HCT116 (cell line): ENCODE measurements around the gene IL1RAPL1. TPM values are rescaled to one million over a fixed set of nuclear protein-coding genes. Genes with fewer than 3 reads are reported as not detected.

Experiments used
- ATAC-seq: fragments of 200-7000 bp; cut with Tn5 transposase; 2 replicates; pipeline ENCODE4 v1.9.1; 2020; ENCODE audit warnings: mild to moderate bottlenecking, moderate library complexity
- BruUV-seq: library from RNA; stranded (reverse); fragments of 400-500 nt; replicated peaks from 2 replicates; lab custom pipeline; 2021; lab: Mats Ljungman, UMichigan
- CTCF ChIA-PET: fragments of 300-600 bp; sonication (Branson Sonifier 250); formaldehyde crosslinking; loops from one replicate; lab custom pipeline; 2021; ENCODE audit warnings: antibody characterized with exemption; lab: Charles Lee
- POLR2A ChIA-PET: fragments of 300-600, 350-600 bp; sonication (Branson Sonifier 250); formaldehyde crosslinking; loops from one replicate; lab custom pipeline; 2021; ENCODE audit warnings: antibody characterized with exemption; lab: Charles Lee
- RAD21 ChIA-PET, 2 experiments: fragments of 300-600 bp; sonication (Branson Sonifier 250); formaldehyde crosslinking; loops; one replicate each; lab custom pipeline; 2023; ENCODE audit warnings: low total read pairs in 2 of 2; ENCODE audit not compliant: uncharacterized antibody in 2 of 2, unreplicated experiment in 2 of 2, low non-redundant PET in 1 of 2; lab: Charles Lee
- DNase-seq: peaks from one replicate; pipeline ENCODE4 v3.0.0-alpha.2; 2010; ENCODE audit warnings: low read depth, low spot score
- H2AFZ ChIP-seq: fragments of 200-600 bp; shearing (Covaris generic), sonication (generic); 2 replicates; pipeline ENCODE4 v1.6.1; 2017; ENCODE audit warnings: low read depth, mixed run types, mixed read lengths, antibody characterized with exemption, low read length; ENCODE audit not compliant: poor library complexity, severe bottlenecking
- H3K27ac ChIP-seq: 2 replicates; pipeline ENCODE4 v1.5.1; 2012; ENCODE audit warnings: low read depth, low read length
- H3K27me3 ChIP-seq: fragments of 200-600 bp; sonication (generic); 2 replicates; pipeline ENCODE4 v1.6.1; 2016; ENCODE audit warnings: mixed run types, low read length, mixed read lengths; ENCODE audit not compliant: insufficient read depth
- H3K36me3 ChIP-seq, 2 experiments: fragments of 200-500 bp in 1 of 2; fragments of 200-600 bp in 1 of 2; sonication (Bioruptor generic) in 1 of 2; sonication (generic) in 1 of 2; 2 replicates each; pipeline versions ENCODE4 v1.5.1 to v1.6.1; 2014 to 2016; ENCODE audit warnings: low read length in 2 of 2, inconsistent platforms in 1 of 2, mixed read lengths in 1 of 2, mixed run types in 1 of 2; ENCODE audit not compliant: insufficient read depth in 2 of 2, control insufficient read depth in 1 of 2
- H3K4me1 ChIP-seq, 2 experiments: fragments of 200-600 bp in 1 of 2; sonication (generic) in 1 of 2; 2 replicates each; pipeline versions ENCODE4 v1.5.1 to v1.6.1; 2012 to 2017; ENCODE audit warnings: low read length in 2 of 2, inconsistent platforms in 1 of 2, mild to moderate bottlenecking in 1 of 2, mixed read lengths in 1 of 2, mixed run types in 1 of 2, moderate library complexity in 1 of 2; ENCODE audit not compliant: insufficient read depth in 2 of 2, control insufficient read depth in 1 of 2
- H3K4me2 ChIP-seq: fragments of 200-600 bp; sonication (generic); 2 replicates; pipeline ENCODE4 v1.6.1; 2017; ENCODE audit warnings: mixed run types, low read length, mixed read lengths
- H3K4me3 ChIP-seq, 2 experiments: fragments of 200-600 bp in 1 of 2; sonication (generic) in 1 of 2; replicated peaks in 1 of 2; 2 replicates each; pipeline ENCODE4 v1.5.1; 2011 to 2016; ENCODE audit warnings: low read length in 2 of 2, control low read depth in 1 of 2, low read depth in 1 of 2, mild to moderate bottlenecking in 1 of 2, mixed read lengths in 1 of 2, mixed run types in 1 of 2
- H3K79me2 ChIP-seq: fragments of 200-600 bp; sonication (generic); 2 replicates; pipeline ENCODE4 v1.6.1; 2017; ENCODE audit warnings: mild to moderate bottlenecking, mixed run types, low read length, moderate library complexity, mixed read lengths; ENCODE audit not compliant: insufficient read depth
- H3K9ac ChIP-seq: fragments of 200-600 bp; sonication (generic); 2 replicates; pipeline ENCODE4 v1.6.1; 2016; ENCODE audit warnings: low read length, mixed read lengths
- H3K9me2 ChIP-seq: fragments of 200-600 bp; sonication (generic), shearing (Covaris generic); 2 replicates; pipeline ENCODE4 v1.6.1; 2017; ENCODE audit warnings: mixed run types, mild to moderate bottlenecking, moderate library complexity; ENCODE audit not compliant: insufficient read depth
- H3K9me3 ChIP-seq, 2 experiments: fragments of 200-500 bp in 1 of 2; fragments of 200-600 bp in 1 of 2; sonication (Bioruptor generic) in 1 of 2; sonication (generic) in 1 of 2; 2 replicates each; pipeline ENCODE4 v1.6.1; 2014 to 2017; ENCODE audit warnings: low read length in 2 of 2, mixed read lengths in 2 of 2, inconsistent platforms in 1 of 2, low read depth in 1 of 2, mild to moderate bottlenecking in 1 of 2, mixed run types in 1 of 2, moderate library complexity in 1 of 2; ENCODE audit not compliant: control insufficient read depth in 1 of 2, insufficient read depth in 1 of 2
- H4K20me1 ChIP-seq: fragments of 200-600 bp; sonication (generic), shearing (Covaris generic); 2 replicates; pipeline ENCODE4 v1.6.1; 2017; ENCODE audit warnings: mixed run types, mild to moderate bottlenecking, moderate library complexity; ENCODE audit not compliant: insufficient read depth
- ATF3 ChIP-seq: IDR thresholded peaks from 2 replicates; pipeline ENCODE4 v1.6.1; 2012
- CBX3 ChIP-seq: IDR thresholded peaks from 2 replicates; pipeline ENCODE4 v1.6.1; 2012; ENCODE audit warnings: low read depth
- EGR1 ChIP-seq: IDR thresholded peaks from 2 replicates; pipeline ENCODE4 v1.6.1; 2012; ENCODE audit warnings: low read depth
- EZH2 ChIP-seq: fragments of 200-600 bp; sonication (generic); IDR thresholded peaks from 2 replicates; pipeline ENCODE4 v1.6.1; 2017; ENCODE audit warnings: antibody characterized with exemption, mixed run types
- JUND ChIP-seq: IDR thresholded peaks from 2 replicates; pipeline ENCODE4 v1.6.1; 2012
- POLR2AphosphoS5 ChIP-seq: IDR thresholded peaks from 2 replicates; pipeline ENCODE4 v1.6.1; 2011; ENCODE audit warnings: mild to moderate bottlenecking, low read depth, low read length, moderate library complexity
- RAD21 ChIP-seq: IDR thresholded peaks from 2 replicates; pipeline ENCODE4 v1.6.1; 2012; ENCODE audit warnings: low read depth, mild to moderate bottlenecking
- SIN3A ChIP-seq: IDR thresholded peaks from 2 replicates; pipeline ENCODE4 v1.6.1; 2012; ENCODE audit warnings: low read depth
- SP1 ChIP-seq: IDR thresholded peaks from 2 replicates; pipeline ENCODE4 v1.6.1; 2012; ENCODE audit warnings: low read depth
- SRF ChIP-seq: IDR thresholded peaks from 2 replicates; pipeline ENCODE4 v1.6.1; 2012; ENCODE audit warnings: low read depth
- TCF7L2 ChIP-seq: IDR thresholded peaks from 2 replicates; pipeline ENCODE4 v1.7.0; 2011; ENCODE audit warnings: borderline replicate concordance, inconsistent platforms; ENCODE audit not compliant: insufficient read depth, insufficient read length; ENCODE audit errors: extremely low read depth
- YY1 ChIP-seq: IDR thresholded peaks from 2 replicates; pipeline ENCODE4 v1.6.1; 2011; ENCODE audit warnings: low read length, low read depth, moderate library complexity, mild to moderate bottlenecking; ENCODE audit not compliant: insufficient replicate concordance; ENCODE audit errors: extremely low read depth
- ZFX ChIP-seq: fragments of 450-650 bp; IDR thresholded peaks from 2 replicates; pipeline ENCODE4 v1.6.1; 2017
- ZNF274 ChIP-seq: fragments of 200-500 bp; sonication (Bioruptor generic); IDR thresholded peaks from 2 replicates; pipeline ENCODE4 v1.6.1; 2014; ENCODE audit warnings: mild to moderate bottlenecking, low read depth, low read length, inconsistent platforms
- intact Hi-C: fragments of 100-400 bp; cut with micrococcal nuclease; formaldehyde crosslinking; loops from 2 replicates; pipeline ENCODE4 v1.10.0; 2022
- total RNA-seq: library from RNA; stranded (reverse); gene quantifications from one replicate; pipeline ENCODE4 v1.2.1, GENCODE V29; 2021; ENCODE audit not compliant: unreplicated experiment
- TF ChIP-seq, protein P1 (sequence below): IDR thresholded peaks from 2 replicates; pipeline ENCODE4 v1.6.1; 2012; ENCODE audit warnings: low read depth
- TF ChIP-seq, protein P2 (sequence below): IDR thresholded peaks from 2 replicates; pipeline ENCODE4 v1.6.1; 2012
- TF ChIP-seq, protein P3 (sequence below): IDR thresholded peaks from 2 replicates; pipeline ENCODE4 v1.6.1; 2011; ENCODE audit warnings: mild to moderate bottlenecking, low read length, moderate library complexity; ENCODE audit not compliant: insufficient replicate concordance; ENCODE audit errors: extremely low read depth

IL1RAPL1 gene
- total RNA-seq, 1 experiment from 2014 or later: 2.8 TPM

- no peak for DNase-seq
- no peaks in the 10 kb centered on the region for H3K27me3 ChIP-seq
- H3K4me2 ChIP-seq: no peak overlapping the region
- H3K79me2 ChIP-seq: no peaks in the 10 kb centered on the region
- H3K9ac ChIP-seq: no peak overlapping the region
- no peaks in the 10 kb centered on the region for H3K9me3 ChIP-seq
- TF ChIP-seq CBX3: no peak
- TF ChIP-seq, protein P1, sequence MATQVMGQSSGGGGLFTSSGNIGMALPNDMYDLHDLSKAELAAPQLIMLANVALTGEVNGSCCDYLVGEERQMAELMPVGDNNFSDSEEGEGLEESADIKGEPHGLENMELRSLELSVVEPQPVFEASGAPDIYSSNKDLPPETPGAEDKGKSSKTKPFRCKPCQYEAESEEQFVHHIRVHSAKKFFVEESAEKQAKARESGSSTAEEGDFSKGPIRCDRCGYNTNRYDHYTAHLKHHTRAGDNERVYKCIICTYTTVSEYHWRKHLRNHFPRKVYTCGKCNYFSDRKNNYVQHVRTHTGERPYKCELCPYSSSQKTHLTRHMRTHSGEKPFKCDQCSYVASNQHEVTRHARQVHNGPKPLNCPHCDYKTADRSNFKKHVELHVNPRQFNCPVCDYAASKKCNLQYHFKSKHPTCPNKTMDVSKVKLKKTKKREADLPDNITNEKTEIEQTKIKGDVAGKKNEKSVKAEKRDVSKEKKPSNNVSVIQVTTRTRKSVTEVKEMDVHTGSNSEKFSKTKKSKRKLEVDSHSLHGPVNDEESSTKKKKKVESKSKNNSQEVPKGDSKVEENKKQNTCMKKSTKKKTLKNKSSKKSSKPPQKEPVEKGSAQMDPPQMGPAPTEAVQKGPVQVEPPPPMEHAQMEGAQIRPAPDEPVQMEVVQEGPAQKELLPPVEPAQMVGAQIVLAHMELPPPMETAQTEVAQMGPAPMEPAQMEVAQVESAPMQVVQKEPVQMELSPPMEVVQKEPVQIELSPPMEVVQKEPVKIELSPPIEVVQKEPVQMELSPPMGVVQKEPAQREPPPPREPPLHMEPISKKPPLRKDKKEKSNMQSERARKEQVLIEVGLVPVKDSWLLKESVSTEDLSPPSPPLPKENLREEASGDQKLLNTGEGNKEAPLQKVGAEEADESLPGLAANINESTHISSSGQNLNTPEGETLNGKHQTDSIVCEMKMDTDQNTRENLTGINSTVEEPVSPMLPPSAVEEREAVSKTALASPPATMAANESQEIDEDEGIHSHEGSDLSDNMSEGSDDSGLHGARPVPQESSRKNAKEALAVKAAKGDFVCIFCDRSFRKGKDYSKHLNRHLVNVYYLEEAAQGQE: no peak
- TF ChIP-seq SIN3A: no peak
- TF ChIP-seq SP1: no peak
- TF ChIP-seq EZH2: no peak
- TF ChIP-seq TCF7L2: no peak
- TF ChIP-seq, protein P2, sequence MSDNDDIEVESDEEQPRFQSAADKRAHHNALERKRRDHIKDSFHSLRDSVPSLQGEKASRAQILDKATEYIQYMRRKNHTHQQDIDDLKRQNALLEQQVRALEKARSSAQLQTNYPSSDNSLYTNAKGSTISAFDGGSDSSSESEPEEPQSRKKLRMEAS: no peak
- TF ChIP-seq, protein P3, sequence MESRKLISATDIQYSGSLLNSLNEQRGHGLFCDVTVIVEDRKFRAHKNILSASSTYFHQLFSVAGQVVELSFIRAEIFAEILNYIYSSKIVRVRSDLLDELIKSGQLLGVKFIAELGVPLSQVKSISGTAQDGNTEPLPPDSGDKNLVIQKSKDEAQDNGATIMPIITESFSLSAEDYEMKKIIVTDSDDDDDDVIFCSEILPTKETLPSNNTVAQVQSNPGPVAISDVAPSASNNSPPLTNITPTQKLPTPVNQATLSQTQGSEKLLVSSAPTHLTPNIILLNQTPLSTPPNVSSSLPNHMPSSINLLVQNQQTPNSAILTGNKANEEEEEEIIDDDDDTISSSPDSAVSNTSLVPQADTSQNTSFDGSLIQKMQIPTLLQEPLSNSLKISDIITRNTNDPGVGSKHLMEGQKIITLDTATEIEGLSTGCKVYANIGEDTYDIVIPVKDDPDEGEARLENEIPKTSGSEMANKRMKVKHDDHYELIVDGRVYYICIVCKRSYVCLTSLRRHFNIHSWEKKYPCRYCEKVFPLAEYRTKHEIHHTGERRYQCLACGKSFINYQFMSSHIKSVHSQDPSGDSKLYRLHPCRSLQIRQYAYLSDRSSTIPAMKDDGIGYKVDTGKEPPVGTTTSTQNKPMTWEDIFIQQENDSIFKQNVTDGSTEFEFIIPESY: no peak
- TF ChIP-seq YY1: no peak
- no peak for TF ChIP-seq RAD21
- TF ChIP-seq SRF: no peak
- no peak for TF ChIP-seq JUND
- no peak for TF ChIP-seq POLR2AphosphoS5
- TF ChIP-seq EGR1: no peak
- TF ChIP-seq ZFX: no peak
- TF ChIP-seq ATF3: no peak
- no peak for TF ChIP-seq ZNF274
- TF ChIP-seq, all 23 proteins: peak for 0
- Histone ChIP-seq H3K36me3 (no peaks in the 10 kb centered on the region), H2AFZ (no peak overlapping the region), H3K4me3 (no peak overlapping the region), H3K27ac (no peak overlapping the region), H3K9me2 (no peaks in the 10 kb centered on the region), H3K4me1 (no peaks in the 10 kb centered on the region), H4K20me1 (no peaks in the 10 kb centered on the region)
- CTCF ChIA-PET: no interaction called here
- no peak for ATAC-seq
- RAD21 ChIA-PET: no interaction called here
- POLR2A ChIA-PET: no interaction called here
- no TSS peak for BruUV-seq
- intact Hi-C loops: no loop called here
Measured at GRCh38 chrX:29531336-29531735, 944.1 kb downstream of the IL1RAPL1 start.
